HepG2 (cell line): ENCODE measurements around the gene TTN. TPM values are rescaled to one million over a fixed set of nuclear protein-coding genes. Genes with fewer than 3 reads are reported as not detected.

ENCODE experiments used
- ATAC-seq: fragments of 200-7000 bp; cut with Tn5 transposase; 3 replicates; pipeline ENCODE4 v1.9.1; 2020; ENCODE audit warnings: mild to moderate bottlenecking, moderate library complexity
- BruUV-seq: library from RNA; stranded (reverse); fragments of 400-500 nt; replicated peaks from 2 replicates; lab custom pipeline; 2021; lab: Mats Ljungman, UMichigan
- CTCF ChIA-PET: fragments of 300-600 bp; formaldehyde crosslinking; extraction: SDS; loops from one replicate; lab custom pipeline; 2021; ENCODE audit warnings: low total read pairs, inconsistent platforms, low intra/inter-chr PET ratio; lab: Yijun Ruan, JAX
- POLR2A ChIA-PET: fragments of 350-600 bp; sonication (Branson Sonifier 250); formaldehyde crosslinking; loops from one replicate; lab custom pipeline; 2020; ENCODE audit warnings: antibody characterized with exemption, inconsistent platforms; lab: Yijun Ruan, JAX
- DNase-seq: peaks from one replicate; pipeline ENCODE4 v3.0.0-alpha.2; 2015; ENCODE audit warnings: low spot score
- FAIRE-seq: peaks from 3 replicates; lab custom pipeline; 2011; peaks lifted over from hg19 to GRCh38; lab: Jason Lieb, UNC
- H2AFZ ChIP-seq: one replicate; pipeline ENCODE4 v1.6.1; 2011; ENCODE audit warnings: low read length, inconsistent platforms
- H3K27ac ChIP-seq: fragments of 300-600 bp; 3 replicates; pipeline ENCODE4 v1.8.0; 2011; ENCODE audit warnings: mixed run types, mild to moderate bottlenecking, mixed read lengths, low read length, inconsistent platforms; ENCODE audit not compliant: insufficient read depth; ENCODE audit errors: extremely low read length
- H3K27me3 ChIP-seq, 2 experiments: fragments of 200-600 bp in 1 of 2; 2 replicates in 1 of 2; 3 replicates in 1 of 2; pipeline versions ENCODE4 v1.6.0 to v1.8.0; 2011; ENCODE audit warnings: low read length in 2 of 2, mild to moderate bottlenecking in 2 of 2, moderate library complexity in 2 of 2, inconsistent platforms in 1 of 2; ENCODE audit not compliant: insufficient read depth in 2 of 2, control insufficient read depth in 1 of 2
- H3K36me3 ChIP-seq, 2 experiments: fragments of 200-600 bp in 1 of 2; replicated peaks in 1 of 2; 2 replicates in 1 of 2; 3 replicates in 1 of 2; pipeline versions ENCODE4 v1.5.1 to v1.8.0; 2011; ENCODE audit warnings: low read length in 2 of 2, inconsistent platforms in 1 of 2; ENCODE audit not compliant: insufficient read depth in 2 of 2, control insufficient read depth in 1 of 2
- H3K4me1 ChIP-seq: 2 replicates; pipeline ENCODE4 v1.5.1; 2012; ENCODE audit warnings: low read length, inconsistent platforms; ENCODE audit not compliant: insufficient read depth
- H3K4me2 ChIP-seq: 2 replicates; pipeline ENCODE4 v1.6.0; 2011; ENCODE audit warnings: low read depth, low read length, inconsistent platforms
- H3K4me3 ChIP-seq, 3 experiments: fragments of 200-600 bp in 1 of 3; sonication (generic), shearing (Covaris generic) in 1 of 3; replicated peaks in 1 of 3; 2 replicates each; pipeline ENCODE4 v1.5.1; 2011 to 2016; ENCODE audit warnings: low read length in 3 of 3, inconsistent platforms in 2 of 3, low read depth in 2 of 3, mild to moderate bottlenecking in 2 of 3, control low read depth in 1 of 3, mixed read lengths in 1 of 3; ENCODE audit not compliant: insufficient read depth in 1 of 3
- H3K79me2 ChIP-seq: one replicate; pipeline ENCODE4 v1.6.1; 2011; ENCODE audit warnings: low read length, inconsistent platforms; ENCODE audit not compliant: insufficient read depth
- H3K9ac ChIP-seq: 2 replicates; pipeline ENCODE4 v1.6.0; 2011; ENCODE audit warnings: mild to moderate bottlenecking, low read depth, low read length, inconsistent platforms; ENCODE audit not compliant: insufficient read depth
- H3K9me3 ChIP-seq: 2 replicates; pipeline ENCODE4 v1.5.1; 2012; ENCODE audit warnings: mild to moderate bottlenecking, low read length
- H4K20me1 ChIP-seq: 2 replicates; pipeline ENCODE4 v1.6.0; 2011; ENCODE audit warnings: inconsistent platforms, mild to moderate bottlenecking, low read length, moderate library complexity; ENCODE audit not compliant: insufficient read depth
- CEBPB ChIP-seq: IDR thresholded peaks from 2 replicates; pipeline ENCODE4 v1.6.1; 2011; ENCODE audit warnings: low read depth, low read length, improper control_type of control experiment, borderline replicate concordance
- FOSL1 ChIP-seq: sonication (generic); formaldehyde crosslinking; IDR thresholded peaks from 2 replicates; pipeline ENCODE4 v1.9.0; 2021; ENCODE audit warnings: missing genetic modification reagents, borderline replicate concordance
- HNF4A ChIP-seq: sonication (generic); formaldehyde crosslinking; IDR thresholded peaks from 2 replicates; pipeline ENCODE4 v1.4.0; 2020; ENCODE audit warnings: missing genetic modification reagents
- HNRNPUL1 ChIP-seq: fragments of 200-400 bp; formaldehyde crosslinking; IDR thresholded peaks from 2 replicates; pipeline ENCODE4 v1.6.1; 2017; ENCODE audit warnings: low read depth, mild to moderate bottlenecking, low read length, moderate library complexity
- KDM1A ChIP-seq: IDR thresholded peaks from 2 replicates; pipeline ENCODE4 v1.6.1; 2016; ENCODE audit warnings: missing compliant biosample characterization
- MED1 ChIP-seq: sonication (generic); formaldehyde crosslinking; IDR thresholded peaks from 2 replicates; pipeline ENCODE4 v1.4.0; 2020; ENCODE audit warnings: missing genetic modification reagents
- NAIF1 ChIP-seq: sonication (generic); formaldehyde crosslinking; IDR thresholded peaks from 2 replicates; pipeline ENCODE4 v1.5.0; 2020; ENCODE audit warnings: mild to moderate bottlenecking, missing genetic modification reagents, borderline replicate concordance
- SETDB1 ChIP-seq: sonication (generic); formaldehyde crosslinking; IDR thresholded peaks from 2 replicates; pipeline ENCODE4 v1.5.1; 2020; ENCODE audit warnings: missing genetic modification reagents, mild to moderate bottlenecking, borderline replicate concordance
- YEATS4 ChIP-seq: sonication (generic); formaldehyde crosslinking; IDR thresholded peaks from 2 replicates; pipeline ENCODE4 v1.4.0; 2020; ENCODE audit warnings: missing genetic modification reagents, borderline replicate concordance
- ZFYVE20 ChIP-seq: sonication (generic); formaldehyde crosslinking; IDR thresholded peaks from 2 replicates; pipeline ENCODE4 v1.8.0; 2023; ENCODE audit warnings: low read depth, mild to moderate bottlenecking, moderate library complexity, missing genetic modification reagents, borderline replicate concordance
- ZNF713 ChIP-seq: sonication (generic); formaldehyde crosslinking; IDR thresholded peaks from 2 replicates; pipeline ENCODE4 v1.4.0; 2020; ENCODE audit warnings: mild to moderate bottlenecking, missing genetic modification reagents
- ZSCAN12 ChIP-seq: sonication (generic); formaldehyde crosslinking; IDR thresholded peaks from 2 replicates; pipeline ENCODE4 v1.9.0; 2021; ENCODE audit warnings: mild to moderate bottlenecking, missing genetic modification reagents
- ZSCAN21 ChIP-seq: sonication (generic); formaldehyde crosslinking; IDR thresholded peaks from 2 replicates; pipeline ENCODE4 v1.8.0; 2022; ENCODE audit warnings: mild to moderate bottlenecking, missing genetic modification reagents, moderate library complexity, borderline replicate concordance
- WGBS: methylation state at CpG from one replicate; pipeline ENCODE4 v1.1.6; 2017; ENCODE audit warnings: low lambda C conversion rate; 5-methylcytosine and 5-hydroxymethylcytosine counted together
- in situ Hi-C: cut with HindIII; loops from 2 replicates; pipeline ENCODE4 v1.10.0; 2017; ENCODE audit warnings: low pct_unique_long_range_greater_than_20kb; ENCODE audit not compliant: extremely low pct_ligation_motif_present
- intact Hi-C: fragments of 100-400 bp; cut with micrococcal nuclease; formaldehyde crosslinking; loops from one replicate; pipeline ENCODE4 v1.10.0; 2022; ENCODE audit not compliant: unreplicated experiment
- polyA plus RNA-seq, 8 experiments: library from polyadenylated mRNA; depleted of rRNA in 3 of 8; stranded (reverse) in 7 of 8; unstranded in 1 of 8; fragments of >200 nt; fragmentation: Illumina TruSeq in 4 of 8; extraction: Trizol in 4 of 8; gene quantifications; 2 replicates each; pipeline versions ENCODE4 v1.2.1 to v1.2.3, GENCODE V29; 2011 to 2016; ENCODE audit warnings: low read depth in 4 of 8, missing spikeins in 1 of 8, mixed read lengths in 1 of 8; ENCODE audit not compliant: insufficient read depth in 1 of 8
- total RNA-seq, 5 experiments: library from RNA; depleted of rRNA; stranded (reverse); fragments of >200 nt; fragmentation: Illumina TruSeq; extraction: Trizol; gene quantifications; 2 replicates each; pipeline ENCODE4 v1.2.3, GENCODE V29; 2016; ENCODE audit warnings: low read depth in 1 of 5
- TF ChIP-seq, protein P1 (sequence below): IDR thresholded peaks from 2 replicates; pipeline ENCODE4 v1.6.1; 2016; ENCODE audit warnings: missing genetic modification reagents, missing compliant biosample characterization
- TF ChIP-seq, protein P2 (sequence below): sonication (generic); formaldehyde crosslinking; IDR thresholded peaks from 2 replicates; pipeline ENCODE4 v1.4.0; 2020; ENCODE audit warnings: missing genetic modification reagents

The TTN gene
- total and polyA plus RNA-seq, 2 of the 13 experiments (the other 11 are each of a cell fraction or from before 2014, with no cell fraction given), result under 0.01 TPM

DNA sequence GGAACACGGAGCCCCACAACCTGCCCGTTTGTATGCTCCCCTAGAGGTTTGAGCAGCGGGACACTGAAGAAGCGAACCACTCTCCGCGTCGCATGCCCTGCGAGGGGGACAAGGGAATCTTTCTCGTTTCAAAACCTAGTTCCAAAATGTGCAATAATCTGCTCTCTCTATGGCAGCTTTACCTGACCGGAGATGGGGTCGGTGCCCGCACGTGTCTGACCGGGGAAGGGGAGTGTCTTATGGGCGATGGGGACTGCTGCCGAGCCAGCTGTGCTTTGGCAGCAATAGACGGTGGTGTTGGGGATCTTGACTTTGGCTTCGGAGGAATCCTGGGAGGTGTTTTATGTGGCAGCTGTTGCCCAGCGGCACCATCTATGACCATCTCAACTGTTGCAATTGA is 7.9 kb downstream of the TTN start:
- no peaks in the 10 kb centered on the region for H3K36me3 ChIP-seq
- no peaks in the 10 kb centered on the region for H3K4me1 ChIP-seq
- no peak overlapping the region for H2AFZ ChIP-seq
- POLR2A ChIA-PET, result no interaction called here
- TF ChIP-seq YEATS4, result no peak
- no peak for TF ChIP-seq KDM1A
- no peak for TF ChIP-seq ZSCAN21 (CRISPR knock-in tag)
- TF ChIP-seq CEBPB, result no peak
- no peak for TF ChIP-seq SETDB1 (CRISPR knock-in tag)
- TF ChIP-seq NAIF1 (CRISPR knock-in tag), result no peak
- TF ChIP-seq HNF4A (CRISPR knock-in tag), result no peak
- no peak for TF ChIP-seq MED1 (CRISPR knock-in tag)
- TF ChIP-seq ZSCAN12 (CRISPR knock-in tag), result no peak
- TF ChIP-seq ZFYVE20 (CRISPR knock-in tag), result no peak
- no peak for TF ChIP-seq FOSL1
- no peak for TF ChIP-seq HNRNPUL1
- TF ChIP-seq, protein P1, sequence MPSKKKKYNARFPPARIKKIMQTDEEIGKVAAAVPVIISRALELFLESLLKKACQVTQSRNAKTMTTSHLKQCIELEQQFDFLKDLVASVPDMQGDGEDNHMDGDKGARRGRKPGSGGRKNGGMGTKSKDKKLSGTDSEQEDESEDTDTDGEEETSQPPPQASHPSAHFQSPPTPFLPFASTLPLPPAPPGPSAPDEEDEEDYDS (CRISPR knock-in tag), result no peak
- TF ChIP-seq ZNF713 (CRISPR knock-in tag), result no peak
- TF ChIP-seq, protein P2, sequence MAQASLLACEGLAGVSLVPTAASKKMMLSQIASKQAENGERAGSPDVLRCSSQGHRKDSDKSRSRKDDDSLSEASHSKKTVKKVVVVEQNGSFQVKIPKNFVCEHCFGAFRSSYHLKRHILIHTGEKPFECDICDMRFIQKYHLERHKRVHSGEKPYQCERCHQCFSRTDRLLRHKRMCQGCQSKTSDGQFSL (CRISPR knock-in tag), result no peak
- CTCF ChIA-PET, result no interaction called here
- intact Hi-C loops, result loop anchor here (10.0 kb wide), 1 partner anchor 955 kb away; no protein-coding TSS in a partner anchor
- no peak overlapping the region for H3K4me3 ChIP-seq
- ATAC-seq (no peak), FAIRE-seq (no peak), DNase-seq (no peak)
- H3K79me2 ChIP-seq, result no peaks in the 10 kb centered on the region
- H3K4me2 ChIP-seq, result no peak overlapping the region
- 48% methylated on average over 18 of the region's 19 CpGs for WGBS
- BruUV-seq, result no TSS peak
- no peaks in the 10 kb centered on the region for H4K20me1 ChIP-seq
- no peak overlapping the region for H3K27ac ChIP-seq
- no peak overlapping the region for H3K9ac ChIP-seq
- H3K27me3 ChIP-seq, result peaks cover 3 to 26% of the 10 kb centered on the region in 2 experiments; a peak in 2 of 5 replicates
- H3K9me3 ChIP-seq, result no peaks in the 10 kb centered on the region
- in situ Hi-C loops, result loop anchor here (10.0 kb wide), 1 partner anchor 115 kb away; no protein-coding TSS in a partner anchor
